ENCODE results near the gene SYT4.

DNA sequence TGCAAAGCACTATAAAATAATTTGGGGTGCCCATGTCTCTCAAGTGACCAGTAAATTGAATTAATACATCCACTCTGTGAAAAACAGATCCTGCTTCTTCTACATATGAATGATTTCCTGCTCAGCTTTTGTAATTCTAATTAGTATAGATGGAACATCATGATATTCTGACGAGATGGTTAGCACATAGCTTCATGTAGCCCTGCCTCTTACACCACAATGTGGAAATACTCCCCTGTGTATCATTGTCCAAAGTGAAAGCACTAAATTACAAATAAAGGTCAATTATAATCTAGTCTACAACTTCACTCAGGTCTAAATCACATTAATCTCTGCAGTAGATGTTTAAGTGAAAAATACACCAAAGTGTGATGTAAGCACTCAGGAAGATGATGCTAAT, 32.9 kb upstream of the SYT4 start:
- TF ChIP-seq POLR2A (IDR thresholded peaks at IDR 0.05; ENCODE audit: low read length) (no peak), GATA1 (IDR thresholded peaks at IDR 0.05; ENCODE audit: low read depth, low read length) (no peak)
